ENCODE results near the gene MLLT3.
"Not testable (repeated sequence)": the region's sequence is repeated elsewhere in the genome, so short reads cannot be mapped to it uniquely, and the experiment has no call there.

MLLT3 gene

GRCh38 chr9:20622330-20623020, at the start of gene MLLT3:
MLLT3 (minus strand) TSS chr9:20622499.
- DNase-seq: peak; percentile 95

- DNase-seq: no peak
Observed at GRCh38 chr9:20671635-20672034, 49.3 kb upstream of the MLLT3 start.

GRCh38 chr9:20670395-20670794, 48.1 kb upstream of the MLLT3 start:
- no peak for DNase-seq

GRCh38 chr9:20664501-20664900, 42.2 kb upstream of the MLLT3 start:
- DNase-seq: no peak

- no peak for DNase-seq
Observed at GRCh38 chr9:20663133-20663532, 40.8 kb upstream of the MLLT3 start.

- DNase-seq: no peak
Observed at GRCh38 chr9:20662156-20662555, 39.9 kb upstream of the MLLT3 start.

- no peak for DNase-seq
Observed at GRCh38 chr9:20659474-20659967, 37.2 kb upstream of the MLLT3 start.

- no peak for DNase-seq
Observed at GRCh38 chr9:20658677-20659473, 36.6 kb upstream of the MLLT3 start.

GRCh38 chr9:20658246-20658667, 36.0 kb upstream of the MLLT3 start:
- not testable (repeated sequence) for DNase-seq

- no peak for DNase-seq
Observed at GRCh38 chr9:20651939-20652338, 29.6 kb upstream of the MLLT3 start.

GRCh38 chr9:20650750-20651299, 28.5 kb upstream of the MLLT3 start:
- no peak for DNase-seq

- DNase-seq: no peak
Observed at GRCh38 chr9:20650313-20650712, 28.0 kb upstream of the MLLT3 start.

- DNase-seq: no peak
Observed at GRCh38 chr9:20649381-20649780, 27.1 kb upstream of the MLLT3 start.

- DNase-seq: no peak
Observed at GRCh38 chr9:20646656-20647055, 24.4 kb upstream of the MLLT3 start.

- DNase-seq: no peak
Observed at GRCh38 chr9:20643660-20644059, 21.4 kb upstream of the MLLT3 start.

GRCh38 chr9:20642045-20642444, 19.7 kb upstream of the MLLT3 start:
- no peak for DNase-seq

GRCh38 chr9:20640331-20641187, 18.3 kb upstream of the MLLT3 start:
- DNase-seq: peak; percentile 69

- DNase-seq: no peak
Observed at GRCh38 chr9:20636888-20637440, 14.7 kb upstream of the MLLT3 start.

- no peak for DNase-seq
Observed at GRCh38 chr9:20634895-20635294, 12.6 kb upstream of the MLLT3 start.

- no peak for DNase-seq
Observed at GRCh38 chr9:20632705-20633104, 10.4 kb upstream of the MLLT3 start.

- no peak for DNase-seq
Observed at GRCh38 chr9:20630241-20630943, 8.1 kb upstream of the MLLT3 start.

- no peak for DNase-seq
Observed at GRCh38 chr9:20625003-20625349, 2.7 kb upstream of the MLLT3 start.

Measured in NCI-H1092 (cell line).